Measurements from ENCODE around the gene WBP4.
"Not testable (repeated sequence)": the region's sequence is repeated elsewhere in the genome, so short reads cannot be mapped to it uniquely, and the experiment has no call there.

WBP4 gene

DNA sequence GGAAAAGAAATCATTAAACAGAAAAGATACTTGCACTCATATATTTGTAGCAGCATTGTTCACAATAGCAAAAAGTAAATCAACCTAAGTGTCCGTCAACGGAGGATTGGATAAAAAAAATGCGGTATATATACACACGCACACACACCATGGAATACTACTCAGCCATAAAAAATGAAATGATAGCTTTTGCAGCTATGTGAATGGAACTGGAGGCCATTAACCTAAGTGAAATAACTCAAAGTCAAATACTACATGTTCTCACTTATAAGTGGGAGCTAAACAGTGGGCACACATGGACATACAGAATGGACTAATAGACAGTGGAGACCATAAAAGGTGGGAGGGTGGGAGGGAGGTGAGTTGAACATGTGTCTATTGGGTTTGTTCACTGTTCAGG, 18.4 kb downstream of the WBP4 start:
- no peaks in the 10 kb centered on the region for H3K4me1 ChIP-seq (ENCODE audit: insufficient read depth, low read length)
- H2AFZ ChIP-seq (ENCODE audit: low read depth, low read length) = no peak overlapping the region
- H3K36me3 ChIP-seq (ENCODE audit: insufficient read depth, low read length) = peaks cover 62% of the 10 kb centered on the region
- TF ChIP-seq, protein P1, sequence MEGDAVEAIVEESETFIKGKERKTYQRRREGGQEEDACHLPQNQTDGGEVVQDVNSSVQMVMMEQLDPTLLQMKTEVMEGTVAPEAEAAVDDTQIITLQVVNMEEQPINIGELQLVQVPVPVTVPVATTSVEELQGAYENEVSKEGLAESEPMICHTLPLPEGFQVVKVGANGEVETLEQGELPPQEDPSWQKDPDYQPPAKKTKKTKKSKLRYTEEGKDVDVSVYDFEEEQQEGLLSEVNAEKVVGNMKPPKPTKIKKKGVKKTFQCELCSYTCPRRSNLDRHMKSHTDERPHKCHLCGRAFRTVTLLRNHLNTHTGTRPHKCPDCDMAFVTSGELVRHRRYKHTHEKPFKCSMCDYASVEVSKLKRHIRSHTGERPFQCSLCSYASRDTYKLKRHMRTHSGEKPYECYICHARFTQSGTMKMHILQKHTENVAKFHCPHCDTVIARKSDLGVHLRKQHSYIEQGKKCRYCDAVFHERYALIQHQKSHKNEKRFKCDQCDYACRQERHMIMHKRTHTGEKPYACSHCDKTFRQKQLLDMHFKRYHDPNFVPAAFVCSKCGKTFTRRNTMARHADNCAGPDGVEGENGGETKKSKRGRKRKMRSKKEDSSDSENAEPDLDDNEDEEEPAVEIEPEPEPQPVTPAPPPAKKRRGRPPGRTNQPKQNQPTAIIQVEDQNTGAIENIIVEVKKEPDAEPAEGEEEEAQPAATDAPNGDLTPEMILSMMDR (IDR thresholded peaks at IDR 0.05; ENCODE audit: borderline replicate concordance, extremely low read depth, low read length, poor library complexity, severe bottlenecking) = no peak
- TF ChIP-seq EZH2 (IDR thresholded peaks at IDR 0.05; ENCODE audit: borderline replicate concordance, low read depth, low read length, severe bottlenecking) = no peak
- DNase-seq (no peak), ATAC-seq (ENCODE audit: insufficient read depth, low read depth) (no peak)
- H3K9me3 ChIP-seq (ENCODE audit: insufficient read depth, low read length, severe bottlenecking) = no peaks in the 10 kb centered on the region
- no peaks in the 10 kb centered on the region for H3K27me3 ChIP-seq (ENCODE audit: insufficient read depth, low read length, poor library complexity)
- H4K20me1 ChIP-seq (ENCODE audit: insufficient read depth, low read length) = no peaks in the 10 kb centered on the region
- no peak overlapping the region for H3K27ac ChIP-seq (ENCODE audit: low read length)
- H3K79me2 ChIP-seq (ENCODE audit: insufficient read depth, low read length) = no peaks in the 10 kb centered on the region
- no peak overlapping the region for H3K4me3 ChIP-seq (ENCODE audit: low read depth in 1 of 2, low read length in 2 of 2)
- no peak overlapping the region for H3K4me2 ChIP-seq (ENCODE audit: insufficient read depth, low read length)
- no peak overlapping the region for H3K9ac ChIP-seq (ENCODE audit: low read depth, low read length)

DNA sequence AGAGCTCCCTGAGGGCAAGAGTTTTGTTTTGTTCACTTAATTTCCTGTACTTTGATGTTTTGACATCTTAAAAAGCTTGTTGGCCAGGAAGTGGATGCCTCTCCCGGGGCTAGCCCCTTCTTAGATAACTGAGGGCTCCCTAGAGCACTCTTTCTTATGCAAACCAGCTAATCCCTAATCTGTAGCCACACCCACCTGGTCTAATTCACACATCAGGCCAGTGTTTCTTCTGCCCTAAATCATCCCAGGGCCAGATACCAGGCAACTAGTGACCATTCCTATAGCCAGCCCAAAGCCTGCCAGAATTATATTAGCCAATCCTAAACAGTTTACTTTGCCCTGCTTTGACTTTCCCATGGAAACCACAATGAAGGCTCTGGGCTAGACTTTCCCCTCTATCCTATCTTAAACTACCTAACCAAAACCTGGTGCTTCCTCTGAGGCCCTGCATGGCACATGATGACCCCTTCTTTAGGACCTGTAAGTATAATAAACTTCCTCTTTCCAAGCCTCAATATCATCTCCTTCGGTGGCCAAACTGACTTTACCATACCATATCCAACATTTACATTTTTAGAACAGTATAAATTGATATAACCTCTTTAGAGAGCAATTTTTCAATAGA, 24.8 kb downstream of the WBP4 start:
- Histone ChIP-seq H3K4me2 (ENCODE audit: insufficient read depth, low read length) (no peak overlapping the region), H4K20me1 (ENCODE audit: insufficient read depth, low read length) (no peaks in the 10 kb centered on the region), H3K27ac (ENCODE audit: low read length) (no peak overlapping the region), H3K79me2 (ENCODE audit: insufficient read depth, low read length) (no peaks in the 10 kb centered on the region), H3K4me1 (ENCODE audit: insufficient read depth, low read length) (no peaks in the 10 kb centered on the region), H3K9me3 (ENCODE audit: insufficient read depth, low read length, severe bottlenecking) (no peaks in the 10 kb centered on the region), H2AFZ (ENCODE audit: low read depth, low read length) (no peak overlapping the region), H3K4me3 (ENCODE audit: low read depth in 1 of 2, low read length in 2 of 2) (no peak overlapping the region), H3K36me3 (ENCODE audit: insufficient read depth, low read length) (peaks cover 28% of the 10 kb centered on the region; the same call in 1 of the 2 replicates), H3K27me3 (ENCODE audit: insufficient read depth, low read length, poor library complexity) (no peaks in the 10 kb centered on the region), H3K9ac (ENCODE audit: low read depth, low read length) (no peak overlapping the region)
- DNase-seq (no peak), ATAC-seq (ENCODE audit: insufficient read depth, low read depth) (no peak)
- no peak for TF ChIP-seq EZH2 (IDR thresholded peaks at IDR 0.05; ENCODE audit: borderline replicate concordance, low read depth, low read length, severe bottlenecking)
- TF ChIP-seq, protein P1 (IDR thresholded peaks at IDR 0.05; ENCODE audit: borderline replicate concordance, extremely low read depth, low read length, poor library complexity, severe bottlenecking) = no peak

DNA sequence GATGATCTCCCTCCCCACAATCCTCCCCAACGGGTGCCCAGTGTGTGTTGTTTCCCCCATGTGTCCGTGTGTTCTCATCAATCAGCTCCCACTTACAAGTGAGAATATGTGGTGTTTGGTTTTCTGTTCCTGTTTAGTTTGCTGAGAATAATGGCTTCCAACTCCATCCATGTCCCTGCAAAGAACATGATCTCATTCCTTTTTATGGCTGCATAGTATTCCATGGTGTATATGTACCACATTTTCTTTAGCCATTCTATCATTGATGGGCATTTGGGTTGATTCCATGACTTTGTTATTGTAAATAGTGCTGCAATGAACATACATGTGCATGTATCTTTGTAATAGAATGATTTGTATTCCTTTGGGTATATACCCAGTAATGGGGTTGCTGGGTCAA, 34.4 kb downstream of the WBP4 start:
- not testable (repeated sequence) for H3K4me2 ChIP-seq (ENCODE audit: insufficient read depth, low read length); DNase-seq; H3K9me3 ChIP-seq (ENCODE audit: insufficient read depth, low read length, severe bottlenecking); H3K27me3 ChIP-seq (ENCODE audit: insufficient read depth, low read length, poor library complexity); H3K9ac ChIP-seq (ENCODE audit: low read depth, low read length); H3K4me3 ChIP-seq (ENCODE audit: low read depth in 1 of 2, low read length in 2 of 2); H2AFZ ChIP-seq (ENCODE audit: low read depth, low read length); H3K27ac ChIP-seq (ENCODE audit: low read length); H3K4me1 ChIP-seq (ENCODE audit: insufficient read depth, low read length); H3K36me3 ChIP-seq (ENCODE audit: insufficient read depth, low read length); H3K79me2 ChIP-seq (ENCODE audit: insufficient read depth, low read length); ATAC-seq (ENCODE audit: insufficient read depth, low read depth); H4K20me1 ChIP-seq (ENCODE audit: insufficient read depth, low read length)

DNA sequence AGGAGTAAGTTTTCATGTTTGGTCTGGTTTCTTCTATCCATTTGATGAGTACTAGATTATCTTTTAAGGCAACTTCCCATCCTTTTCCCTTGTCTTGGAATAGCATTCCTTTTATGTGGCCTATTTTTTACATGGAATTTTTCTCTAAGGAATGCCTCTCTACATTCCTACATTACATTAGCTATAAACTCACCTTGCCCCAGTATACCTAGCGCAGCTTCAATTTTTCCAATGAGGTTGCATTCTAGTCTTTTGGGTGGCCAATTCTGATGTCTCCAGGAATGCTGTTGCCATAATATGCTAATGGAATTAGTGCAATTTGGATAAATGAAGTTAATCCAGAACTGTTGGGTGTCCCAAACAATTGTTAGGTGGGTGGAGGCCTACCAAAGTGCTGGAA, 37.5 kb downstream of the WBP4 start:
- ATAC-seq (ENCODE audit: insufficient read depth, low read depth) (no peak), DNase-seq (no peak)
- Histone ChIP-seq H2AFZ (ENCODE audit: low read depth, low read length) (no peak overlapping the region), H3K36me3 (ENCODE audit: insufficient read depth, low read length) (no peaks in the 10 kb centered on the region), H3K4me3 (ENCODE audit: low read depth in 1 of 2, low read length in 2 of 2) (no peak overlapping the region), H3K79me2 (ENCODE audit: insufficient read depth, low read length) (no peaks in the 10 kb centered on the region), H4K20me1 (ENCODE audit: insufficient read depth, low read length) (no peaks in the 10 kb centered on the region), H3K4me2 (ENCODE audit: insufficient read depth, low read length) (no peak overlapping the region), H3K9me3 (ENCODE audit: insufficient read depth, low read length, severe bottlenecking) (no peaks in the 10 kb centered on the region), H3K27me3 (ENCODE audit: insufficient read depth, low read length, poor library complexity) (no peaks in the 10 kb centered on the region), H3K4me1 (ENCODE audit: insufficient read depth, low read length) (no peaks in the 10 kb centered on the region), H3K9ac (ENCODE audit: low read depth, low read length) (no peak overlapping the region), H3K27ac (ENCODE audit: low read length) (no peak overlapping the region)
- no peak for TF ChIP-seq EZH2 (IDR thresholded peaks at IDR 0.05; ENCODE audit: borderline replicate concordance, low read depth, low read length, severe bottlenecking)
- TF ChIP-seq, protein P1 (IDR thresholded peaks at IDR 0.05; ENCODE audit: borderline replicate concordance, extremely low read depth, low read length, poor library complexity, severe bottlenecking) = no peak

Measured in DND-41 (cell line).